ENCODE measurements around the gene ADCY10.

Gene ADCY10, protein sequence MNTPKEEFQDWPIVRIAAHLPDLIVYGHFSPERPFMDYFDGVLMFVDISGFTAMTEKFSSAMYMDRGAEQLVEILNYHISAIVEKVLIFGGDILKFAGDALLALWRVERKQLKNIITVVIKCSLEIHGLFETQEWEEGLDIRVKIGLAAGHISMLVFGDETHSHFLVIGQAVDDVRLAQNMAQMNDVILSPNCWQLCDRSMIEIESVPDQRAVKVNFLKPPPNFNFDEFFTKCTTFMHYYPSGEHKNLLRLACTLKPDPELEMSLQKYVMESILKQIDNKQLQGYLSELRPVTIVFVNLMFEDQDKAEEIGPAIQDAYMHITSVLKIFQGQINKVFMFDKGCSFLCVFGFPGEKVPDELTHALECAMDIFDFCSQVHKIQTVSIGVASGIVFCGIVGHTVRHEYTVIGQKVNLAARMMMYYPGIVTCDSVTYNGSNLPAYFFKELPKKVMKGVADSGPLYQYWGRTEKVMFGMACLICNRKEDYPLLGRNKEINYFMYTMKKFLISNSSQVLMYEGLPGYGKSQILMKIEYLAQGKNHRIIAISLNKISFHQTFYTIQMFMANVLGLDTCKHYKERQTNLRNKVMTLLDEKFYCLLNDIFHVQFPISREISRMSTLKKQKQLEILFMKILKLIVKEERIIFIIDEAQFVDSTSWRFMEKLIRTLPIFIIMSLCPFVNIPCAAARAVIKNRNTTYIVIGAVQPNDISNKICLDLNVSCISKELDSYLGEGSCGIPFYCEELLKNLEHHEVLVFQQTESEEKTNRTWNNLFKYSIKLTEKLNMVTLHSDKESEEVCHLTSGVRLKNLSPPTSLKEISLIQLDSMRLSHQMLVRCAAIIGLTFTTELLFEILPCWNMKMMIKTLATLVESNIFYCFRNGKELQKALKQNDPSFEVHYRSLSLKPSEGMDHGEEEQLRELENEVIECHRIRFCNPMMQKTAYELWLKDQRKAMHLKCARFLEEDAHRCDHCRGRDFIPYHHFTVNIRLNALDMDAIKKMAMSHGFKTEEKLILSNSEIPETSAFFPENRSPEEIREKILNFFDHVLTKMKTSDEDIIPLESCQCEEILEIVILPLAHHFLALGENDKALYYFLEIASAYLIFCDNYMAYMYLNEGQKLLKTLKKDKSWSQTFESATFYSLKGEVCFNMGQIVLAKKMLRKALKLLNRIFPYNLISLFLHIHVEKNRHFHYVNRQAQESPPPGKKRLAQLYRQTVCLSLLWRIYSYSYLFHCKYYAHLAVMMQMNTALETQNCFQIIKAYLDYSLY (N-terminal part only)

DNA sequence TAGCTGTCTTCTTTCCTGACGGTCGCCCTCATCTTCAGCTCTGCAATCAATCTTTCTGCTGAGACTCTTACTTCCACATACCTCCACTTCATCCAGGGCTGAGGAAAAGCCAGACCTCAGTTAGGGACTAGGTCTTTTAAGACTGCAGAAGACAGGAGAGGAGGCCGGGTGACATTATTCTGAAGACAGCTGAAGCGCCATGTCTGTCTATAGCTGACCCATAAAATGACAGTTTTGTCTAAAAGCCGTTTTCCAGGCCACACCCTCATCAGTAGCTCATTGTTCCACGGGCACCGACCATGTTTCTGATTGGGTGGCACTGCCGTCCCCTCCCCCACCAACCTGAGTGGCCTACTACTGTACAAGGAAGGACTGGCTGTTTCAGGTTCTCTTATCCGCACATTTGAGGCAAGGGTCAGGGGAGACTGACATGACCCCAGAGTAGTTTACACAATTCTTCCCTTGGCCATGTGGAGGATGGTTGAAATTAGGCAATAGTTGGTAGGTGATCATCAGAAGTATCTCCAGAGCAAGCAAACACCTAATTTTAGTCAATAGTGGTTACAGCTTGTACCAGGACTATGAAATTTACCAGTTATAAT lies at the start of gene ADCY10:
TSS of gene ADCY10 (minus strand) at position 240 of the 602 bp plus-strand sequence. CDS start 8,994 bp downstream, outside the sequence.
- TF ChIP-seq JUND (IDR thresholded peaks at IDR 0.05; ENCODE audit: low read depth): no peak; the same call in 1 of the 2 replicates
- in situ Hi-C loops (cut with HindIII; ENCODE audit: low pct_unique_long_range_greater_than_20kb, low sequenced_read_pairs): no loop called here
- DNase-seq (ENCODE audit: low read depth in 1 of 2, low spot score in 1 of 2): peak in 1 of 2 experiments; percentile 84

DNA sequence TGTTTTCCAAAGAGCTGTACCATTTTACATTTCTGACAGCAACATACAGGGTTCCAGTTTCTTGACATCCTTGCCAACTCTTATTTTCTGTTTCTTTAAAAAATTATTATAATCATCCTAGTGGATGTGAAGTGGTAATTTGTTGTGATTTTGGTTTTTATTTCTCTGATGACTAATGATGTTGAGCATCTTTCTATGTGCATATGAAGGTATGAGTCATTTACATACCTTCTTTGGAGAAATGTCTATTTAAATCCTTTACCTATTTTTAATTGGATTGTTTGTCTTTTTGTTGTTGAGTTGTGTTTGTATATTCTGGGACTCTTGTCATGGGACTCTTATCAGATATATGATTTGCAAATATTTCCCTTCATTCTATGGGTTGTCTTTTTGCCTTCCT lies 43.8 kb upstream of the ADCY10 start:
- in situ Hi-C loops (cut with HindIII; ENCODE audit: low pct_unique_long_range_greater_than_20kb, low sequenced_read_pairs): no loop called here
- DNase-seq (ENCODE audit: low read depth in 1 of 2, low spot score in 1 of 2): no peak
- no peak for TF ChIP-seq JUND (IDR thresholded peaks at IDR 0.05; ENCODE audit: low read depth)

DNA sequence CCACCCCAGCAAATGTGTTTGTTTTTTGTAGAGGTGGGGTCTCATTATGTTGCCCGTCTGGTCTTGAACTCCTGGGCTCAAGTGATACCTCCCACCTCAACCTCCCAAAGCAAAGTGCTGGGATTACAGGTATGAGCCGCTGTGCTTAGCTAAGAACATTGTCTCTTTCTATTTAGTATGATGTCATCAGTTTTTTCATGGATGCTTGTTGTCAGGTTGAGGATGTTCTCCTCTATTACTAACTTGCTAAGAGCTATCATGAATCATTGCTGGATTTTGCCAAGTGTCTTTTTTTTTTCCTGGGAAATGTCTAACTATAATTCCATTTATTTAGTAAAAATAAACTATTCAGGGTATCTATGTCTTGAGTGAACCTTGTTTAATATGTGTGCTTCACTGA lies 42.0 kb upstream of the ADCY10 start:
- in situ Hi-C loops (cut with HindIII; ENCODE audit: low pct_unique_long_range_greater_than_20kb, low sequenced_read_pairs): no loop called here
- no peak for DNase-seq (ENCODE audit: low read depth in 1 of 2, low spot score in 1 of 2)
- no peak for TF ChIP-seq JUND (IDR thresholded peaks at IDR 0.05; ENCODE audit: low read depth)

GRCh38 chr1:167950569-167950968 lies 36.6 kb upstream of the ADCY10 start:
- in situ Hi-C loops (cut with HindIII; ENCODE audit: low pct_unique_long_range_greater_than_20kb, low sequenced_read_pairs): no loop called here
- TF ChIP-seq JUND (IDR thresholded peaks at IDR 0.05; ENCODE audit: low read depth): no peak
- DNase-seq (ENCODE audit: low read depth in 1 of 2, low spot score in 1 of 2): no peak

- in situ Hi-C loops (cut with HindIII; ENCODE audit: low pct_unique_long_range_greater_than_20kb, low sequenced_read_pairs): no loop called here
- DNase-seq (ENCODE audit: low read depth in 1 of 2, low spot score in 1 of 2): no peak
- no peak for TF ChIP-seq JUND (IDR thresholded peaks at IDR 0.05; ENCODE audit: low read depth)
These were observed 35.9 kb upstream of the ADCY10 start for GRCh38 chr1:167949785-167950184.

DNA sequence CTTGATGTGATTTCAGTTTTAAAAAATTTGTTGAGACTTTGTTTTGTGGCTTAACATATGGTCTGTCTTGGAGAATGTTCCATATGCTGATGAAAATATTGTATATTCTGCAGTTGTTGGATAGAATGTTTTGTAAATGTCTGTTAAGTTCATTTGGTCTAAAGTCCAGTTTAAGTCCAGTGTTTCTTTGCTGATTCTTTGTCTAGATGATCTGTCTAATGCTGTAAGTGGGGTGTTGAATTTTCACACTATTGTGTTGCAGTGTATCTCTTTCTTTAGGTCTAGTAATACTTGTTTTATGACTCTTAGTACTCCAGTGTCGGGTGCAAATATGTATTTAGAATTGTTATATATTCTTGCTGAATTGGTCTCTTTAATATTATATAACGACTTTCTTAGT lies 33.8 kb upstream of the ADCY10 start:
- no peak for DNase-seq (ENCODE audit: low read depth in 1 of 2, low spot score in 1 of 2)
- TF ChIP-seq JUND (IDR thresholded peaks at IDR 0.05; ENCODE audit: low read depth): no peak
- in situ Hi-C loops (cut with HindIII; ENCODE audit: low pct_unique_long_range_greater_than_20kb, low sequenced_read_pairs): no loop called here

DNA sequence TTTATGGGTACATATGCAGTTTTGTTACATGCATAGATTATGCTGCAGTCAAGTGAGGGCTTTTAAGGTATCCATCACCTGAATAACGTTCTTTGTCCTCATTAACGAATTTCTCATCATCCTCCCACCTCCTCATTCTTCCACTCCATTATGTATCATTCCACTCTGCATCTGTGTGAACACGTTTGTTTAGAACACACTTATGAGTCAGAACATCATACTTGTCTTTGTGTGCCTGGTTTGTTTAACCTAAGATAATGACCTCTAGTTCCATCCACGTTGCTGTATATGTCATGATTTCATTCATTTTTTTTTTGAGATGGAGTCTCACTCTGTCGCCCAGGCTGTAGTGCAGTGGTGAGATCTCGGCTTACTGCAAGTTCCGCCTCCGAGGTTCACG lies 29.6 kb upstream of the ADCY10 start:
- no peak for DNase-seq (ENCODE audit: low read depth in 1 of 2, low spot score in 1 of 2)
- in situ Hi-C loops (cut with HindIII; ENCODE audit: low pct_unique_long_range_greater_than_20kb, low sequenced_read_pairs): no loop called here

DNA sequence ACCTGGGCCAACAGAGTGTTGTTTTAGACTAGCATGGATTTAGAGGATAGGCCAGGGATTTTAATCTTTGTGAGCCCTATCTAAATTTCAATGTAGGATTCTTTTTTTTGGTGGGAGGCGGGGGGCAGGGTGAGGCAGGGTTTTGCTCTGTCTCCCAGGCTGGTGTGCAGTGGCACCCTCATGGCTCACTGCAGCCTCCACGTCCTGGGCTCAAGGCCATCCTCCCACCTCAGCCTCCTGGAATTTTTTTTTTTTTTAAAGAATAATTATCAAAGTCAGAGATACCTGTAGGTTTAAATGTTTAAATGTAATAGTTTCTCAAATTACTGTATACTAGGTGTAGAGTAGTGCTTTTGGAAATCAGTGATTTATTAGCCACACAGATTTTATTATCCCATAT lies 26.3 kb upstream of the ADCY10 start:
- no peak for TF ChIP-seq JUND (IDR thresholded peaks at IDR 0.05; ENCODE audit: low read depth)
- DNase-seq (ENCODE audit: low read depth in 1 of 2, low spot score in 1 of 2): no peak
- in situ Hi-C loops (cut with HindIII; ENCODE audit: low pct_unique_long_range_greater_than_20kb, low sequenced_read_pairs): no loop called here

More for the DNA sequence above, 29.6 kb upstream of the ADCY10 start:
- no peak for TF ChIP-seq JUND (IDR thresholded peaks at IDR 0.05; ENCODE audit: low read depth)

GRCh38 chr1:167938080-167938636 lies 24.2 kb upstream of the ADCY10 start:
- TF ChIP-seq JUND (IDR thresholded peaks at IDR 0.05; ENCODE audit: low read depth): no peak
- in situ Hi-C loops (cut with HindIII; ENCODE audit: low pct_unique_long_range_greater_than_20kb, low sequenced_read_pairs): no loop called here
- DNase-seq (ENCODE audit: low read depth in 1 of 2, low spot score in 1 of 2): peak in 1 of 2 experiments; percentile 18

DNA sequence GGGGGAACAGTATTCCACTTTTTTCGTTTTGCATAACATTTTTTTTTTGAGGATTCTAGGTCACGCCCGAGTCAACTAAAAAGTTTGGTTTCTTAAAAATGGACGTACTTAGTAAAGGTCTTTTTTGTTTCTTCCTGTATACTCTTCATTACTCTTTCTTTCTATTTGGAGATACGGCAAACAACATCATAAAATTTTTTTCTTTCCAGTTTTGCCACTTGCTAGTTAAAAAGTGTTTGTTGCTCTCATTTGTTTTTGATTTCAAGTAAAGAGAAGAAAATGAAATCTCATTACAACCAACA lies 23.7 kb upstream of the ADCY10 start:
- TF ChIP-seq JUND (IDR thresholded peaks at IDR 0.05; ENCODE audit: low read depth): no peak
- DNase-seq (ENCODE audit: low read depth in 1 of 2, low spot score in 1 of 2): no peak
- in situ Hi-C loops (cut with HindIII; ENCODE audit: low pct_unique_long_range_greater_than_20kb, low sequenced_read_pairs): no loop called here

GRCh38 chr1:167936930-167937708 lies 23.2 kb upstream of the ADCY10 start, which contains the start of gene MPC2:
Gene MPC2, minus strand, starts transcription at chr1:167937072. Its CDS starts 1,231 bp downstream, at chr1:167935841.
- TF ChIP-seq JUND (IDR thresholded peaks at IDR 0.05; ENCODE audit: low read depth): no peak

More at GRCh38 chr1:167936930-167937708, 23.2 kb upstream of the ADCY10 start, which contains the start of gene MPC2:
- in situ Hi-C loops (cut with HindIII; ENCODE audit: low pct_unique_long_range_greater_than_20kb, low sequenced_read_pairs): no loop called here
- peak; percentile 70 to 79 for DNase-seq (ENCODE audit: low read depth in 1 of 2, low spot score in 1 of 2)

Data from T47D (cell line).